Panc1 (cell line): ENCODE data around the gene LDLRAD4. TPM values are rescaled to one million over a fixed set of nuclear protein-coding genes. Genes with fewer than 3 reads are reported as not detected.
"Not testable (repeated sequence)": the region's sequence is repeated elsewhere in the genome, so short reads cannot be mapped to it uniquely, and the experiment has no call there.

Experiments used
- ATAC-seq: fragments of 200-7000 bp; cut with Tn5 transposase; 2 replicates; pipeline ENCODE4 v1.9.1; 2020; ENCODE audit warnings: mild to moderate bottlenecking, moderate library complexity
- BruUV-seq: library from RNA; stranded (reverse); fragments of 400-500 nt; replicated peaks from 2 replicates; lab custom pipeline; 2021; lab: Mats Ljungman, UMichigan
- CTCF ChIA-PET: fragments of 300-600 bp; sonication (Branson Sonifier 250); formaldehyde crosslinking; loops from one replicate; lab custom pipeline; 2022; ENCODE audit warnings: antibody characterized with exemption; lab: Charles Lee
- POLR2A ChIA-PET: fragments of 300-600 bp; sonication (Branson Sonifier 250); formaldehyde crosslinking; loops from one replicate; lab custom pipeline; 2022; ENCODE audit warnings: antibody characterized with exemption; lab: Charles Lee
- DNase-seq: peaks from one replicate; pipeline ENCODE4 v3.0.0-alpha.2; 2010; ENCODE audit warnings: low read depth, low spot score
- H3K27ac ChIP-seq: 2 replicates; pipeline ENCODE4 v1.5.1; 2011; ENCODE audit warnings: mild to moderate bottlenecking, low read length, inconsistent platforms
- H3K27me3 ChIP-seq: fragments of 200-500 bp; sonication (Bioruptor generic); 2 replicates; pipeline ENCODE4 v1.6.0; 2014; ENCODE audit warnings: low read length, inconsistent platforms; ENCODE audit not compliant: control insufficient read depth, insufficient read depth
- H3K36me3 ChIP-seq: fragments of 200-500 bp; sonication (Bioruptor generic); 2 replicates; pipeline ENCODE4 v1.5.1; 2014; ENCODE audit warnings: inconsistent platforms, mild to moderate bottlenecking, low read length, moderate library complexity; ENCODE audit not compliant: control insufficient read depth, insufficient read depth
- H3K4me1 ChIP-seq: 2 replicates; pipeline ENCODE4 v1.5.1; 2011; ENCODE audit warnings: inconsistent platforms, mild to moderate bottlenecking, low read length, moderate library complexity; ENCODE audit not compliant: control insufficient read depth, insufficient read depth
- H3K4me3 ChIP-seq, 2 experiments: 2 replicates each; pipeline ENCODE4 v1.5.1; 2011 to 2012; ENCODE audit warnings: low read depth in 2 of 2, low read length in 2 of 2, mild to moderate bottlenecking in 2 of 2, inconsistent platforms in 1 of 2, moderate library complexity in 1 of 2
- H3K9me3 ChIP-seq: fragments of 200-500 bp; sonication (Bioruptor generic); 2 replicates; pipeline ENCODE4 v1.5.1; 2014; ENCODE audit warnings: low read depth, mild to moderate bottlenecking, inconsistent platforms, low read length, moderate library complexity; ENCODE audit not compliant: control insufficient read depth, insufficient read depth
- CTCF ChIP-seq: fragments of 450-650 bp; IDR thresholded peaks from 2 replicates; pipeline ENCODE4 v1.5.1; 2017; ENCODE audit warnings: mild to moderate bottlenecking
- POLR2AphosphoS5 ChIP-seq: IDR thresholded peaks from 2 replicates; pipeline ENCODE4 v1.6.1; 2012; ENCODE audit warnings: mild to moderate bottlenecking, low read depth, low read length, moderate library complexity
- REST ChIP-seq, 2 experiments: IDR thresholded peaks; 2 replicates each; pipeline ENCODE4 v1.6.1; 2011 to 2012; ENCODE audit warnings: low read depth in 2 of 2, control low read depth in 1 of 2, low read length in 1 of 2, mild to moderate bottlenecking in 1 of 2, moderate library complexity in 1 of 2; ENCODE audit not compliant: insufficient read depth in 1 of 2
- SIN3A ChIP-seq: IDR thresholded peaks from 2 replicates; pipeline ENCODE4 v1.6.1; 2012; ENCODE audit warnings: low read depth, mild to moderate bottlenecking, low read length, moderate library complexity, borderline replicate concordance; ENCODE audit not compliant: insufficient read depth
- TCF7L2 ChIP-seq: IDR thresholded peaks from 2 replicates; pipeline ENCODE4 v1.6.1; 2011; ENCODE audit warnings: mild to moderate bottlenecking, low read depth, low read length, inconsistent platforms
- in situ Hi-C: cut with HindIII; loops from 2 replicates; pipeline ENCODE4 v1.10.0; 2016; ENCODE audit warnings: low sequenced_read_pairs, low pct_unique_long_range_greater_than_20kb
- intact Hi-C: fragments of 100-400 bp; cut with micrococcal nuclease; formaldehyde crosslinking; loops from one replicate; pipeline ENCODE4 v1.10.0; 2022; ENCODE audit not compliant: unreplicated experiment
- total RNA-seq: library from RNA; stranded (reverse); gene quantifications from one replicate; pipeline ENCODE4 v1.2.1, GENCODE V29; 2021; ENCODE audit not compliant: unreplicated experiment

The LDLRAD4 gene
- total RNA-seq, 1 experiment from 2014 or later = 0.28 TPM

GRCh38 chr18:13676471-13676870 lies 457.9 kb downstream of the LDLRAD4 start:
- H3K4me1 ChIP-seq = no peaks in the 10 kb centered on the region
- no peaks in the 10 kb centered on the region; the same call in 1 of the 2 replicates for H3K36me3 ChIP-seq
- no peaks in the 10 kb centered on the region; the same call in 1 of the 2 replicates for H3K9me3 ChIP-seq
- ChIA-PET CTCF (no interaction called here), POLR2A (no interaction called here)
- intact Hi-C loops = no loop called here
- no TSS peak for BruUV-seq
- H3K27ac ChIP-seq = peak overlapping the region; percentile 39; the same call in 1 of the 2 replicates
- ATAC-seq (no peak), DNase-seq (no peak)
- H3K27me3 ChIP-seq = no peaks in the 10 kb centered on the region
- in situ Hi-C loops = no loop called here
- no peak overlapping the region for H3K4me3 ChIP-seq
- no peak for TF ChIP-seq REST (IDR thresholded peaks at IDR 0.05; ENCODE audit: insufficient read depth in 1 of 2, low read depth in 2 of 2, low read length in 1 of 2)
- TF ChIP-seq TCF7L2 = no peak
- TF ChIP-seq CTCF = no peak
- no peak for TF ChIP-seq SIN3A
- TF ChIP-seq POLR2AphosphoS5 = no peak

- H3K27me3 ChIP-seq, H3K36me3 ChIP-seq, H3K27ac ChIP-seq, POLR2A ChIA-PET, H3K9me3 ChIP-seq, CTCF ChIA-PET, DNase-seq, BruUV-seq, ATAC-seq, H3K4me1 ChIP-seq, H3K4me3 ChIP-seq, intact Hi-C loops, in situ Hi-C loops: not testable (repeated sequence)
Observed at GRCh38 chr18:13677350-13677749, 458.8 kb downstream of the LDLRAD4 start.

GRCh38 chr18:13680612-13681011 lies 462.1 kb downstream of the LDLRAD4 start:
- peak; percentile 75; the same call in 1 of the 2 replicates for ATAC-seq
- no peak overlapping the region for H3K4me3 ChIP-seq
- no peaks in the 10 kb centered on the region; the same call in 1 of the 2 replicates for H3K9me3 ChIP-seq
- CTCF ChIA-PET = no interaction called here
- H3K27ac ChIP-seq = no peak overlapping the region
- DNase-seq = no peak
- H3K4me1 ChIP-seq = no peaks in the 10 kb centered on the region
- intact Hi-C loops (no loop called here), in situ Hi-C loops (no loop called here)
- H3K27me3 ChIP-seq = no peaks in the 10 kb centered on the region
- TF ChIP-seq TCF7L2 (no peak), CTCF (peak; percentile 76)
- POLR2A ChIA-PET = no interaction called here
- no peaks in the 10 kb centered on the region; the same call in 1 of the 2 replicates for H3K36me3 ChIP-seq
- TSS peak; percentile 41 for BruUV-seq
